HepG2 (cell line): Measurements from ENCODE around the gene TMEM100. TPM values are rescaled to one million over a fixed set of nuclear protein-coding genes. Genes with fewer than 3 reads are reported as not detected.

Experiments
- CBX5 ChIP-seq: sonication (generic); formaldehyde crosslinking; IDR thresholded peaks from 2 replicates; pipeline ENCODE4 v1.4.0; 2020; ENCODE audit warnings: missing genetic modification reagents, borderline replicate concordance
- EP300 ChIP-seq, 3 experiments: sonication (generic) in 1 of 3; formaldehyde crosslinking in 1 of 3; IDR thresholded peaks; 2 replicates each; pipeline versions ENCODE4 v1.5.1 to v1.6.1; 2011 to 2020; ENCODE audit warnings: low read depth in 2 of 3, low read length in 2 of 3, borderline replicate concordance in 1 of 3, improper control_type of control experiment in 1 of 3, mild to moderate bottlenecking in 1 of 3, missing genetic modification reagents in 1 of 3, moderate library complexity in 1 of 3
- NFYB ChIP-seq: sonication (generic); formaldehyde crosslinking; IDR thresholded peaks from 2 replicates; pipeline ENCODE4 v1.4.0; 2020; ENCODE audit warnings: missing genetic modification reagents
- SIX4 ChIP-seq: sonication (generic); formaldehyde crosslinking; IDR thresholded peaks from 2 replicates; pipeline ENCODE4 v1.4.0; 2020; ENCODE audit warnings: missing genetic modification reagents
- TCF12 ChIP-seq, 2 experiments: fragments of 450-650 bp in 1 of 2; sonication (generic) in 1 of 2; formaldehyde crosslinking in 1 of 2; IDR thresholded peaks; 2 replicates each; pipeline versions ENCODE4 v1.6.1 to v1.8.0; 2017 to 2022; ENCODE audit warnings: antibody characterized with exemption in 1 of 2, mild to moderate bottlenecking in 1 of 2, missing genetic modification reagents in 1 of 2, moderate library complexity in 1 of 2
- ZKSCAN8 ChIP-seq: IDR thresholded peaks from 2 replicates; pipeline ENCODE4 v1.6.1; 2016; ENCODE audit warnings: borderline replicate concordance, missing genetic modification reagents, missing compliant biosample characterization
- ZMYM3 ChIP-seq: sonication (generic); formaldehyde crosslinking; IDR thresholded peaks from 2 replicates; pipeline ENCODE4 v1.5.1; 2020; ENCODE audit warnings: mild to moderate bottlenecking, missing genetic modification reagents
- ZNF121 ChIP-seq: sonication (generic); formaldehyde crosslinking; IDR thresholded peaks from 2 replicates; pipeline ENCODE4 v1.5.0; 2020; ENCODE audit warnings: mild to moderate bottlenecking, missing genetic modification reagents
- ZNF33B ChIP-seq: sonication (generic); formaldehyde crosslinking; IDR thresholded peaks from 2 replicates; pipeline ENCODE4 v1.5.1; 2020; ENCODE audit warnings: mild to moderate bottlenecking, missing genetic modification reagents
- ZNF558 ChIP-seq: sonication (generic); formaldehyde crosslinking; IDR thresholded peaks from 2 replicates; pipeline ENCODE4 v1.9.0; 2022; ENCODE audit warnings: mild to moderate bottlenecking, missing genetic modification reagents, borderline replicate concordance
- polyA plus RNA-seq, 8 experiments: library from polyadenylated mRNA; depleted of rRNA in 3 of 8; stranded (reverse) in 7 of 8; unstranded in 1 of 8; fragments of >200 nt; fragmentation: Illumina TruSeq in 4 of 8; extraction: Trizol in 4 of 8; gene quantifications; 2 replicates each; pipeline versions ENCODE4 v1.2.1 to v1.2.3, GENCODE V29; 2011 to 2016; ENCODE audit warnings: low read depth in 4 of 8, missing spikeins in 1 of 8, mixed read lengths in 1 of 8; ENCODE audit not compliant: insufficient read depth in 1 of 8
- total RNA-seq, 5 experiments: library from RNA; depleted of rRNA; stranded (reverse); fragments of >200 nt; fragmentation: Illumina TruSeq; extraction: Trizol; gene quantifications; 2 replicates each; pipeline ENCODE4 v1.2.3, GENCODE V29; 2016; ENCODE audit warnings: low read depth in 1 of 5
- TF ChIP-seq, protein P1 (sequence below): sonication (generic); formaldehyde crosslinking; IDR thresholded peaks from 2 replicates; pipeline ENCODE4 v1.4.0; 2020; ENCODE audit warnings: missing genetic modification reagents
- TF ChIP-seq, protein P2 (sequence below), 2 experiments: sonication (generic) in 1 of 2; formaldehyde crosslinking in 1 of 2; IDR thresholded peaks; 2 replicates each; pipeline versions ENCODE4 v1.6.1 to v1.9.0; 2014 to 2022; ENCODE audit warnings: antibody characterized with exemption in 1 of 2, borderline replicate concordance in 1 of 2, inconsistent platforms in 1 of 2, low read depth in 1 of 2, missing genetic modification reagents in 1 of 2
- TF ChIP-seq, protein P3 (sequence below): sonication (generic); formaldehyde crosslinking; IDR thresholded peaks from 2 replicates; pipeline ENCODE4 v1.9.0; 2022; ENCODE audit warnings: missing genetic modification reagents, mild to moderate bottlenecking, borderline replicate concordance
- TF ChIP-seq, protein P4 (sequence below): IDR thresholded peaks from 2 replicates; pipeline ENCODE4 v1.6.1; 2016

TMEM100 gene
- total and polyA plus RNA-seq, 2 of the 13 experiments (the other 11 are each of a cell fraction or from before 2014, with no cell fraction given), result not detected

DNA sequence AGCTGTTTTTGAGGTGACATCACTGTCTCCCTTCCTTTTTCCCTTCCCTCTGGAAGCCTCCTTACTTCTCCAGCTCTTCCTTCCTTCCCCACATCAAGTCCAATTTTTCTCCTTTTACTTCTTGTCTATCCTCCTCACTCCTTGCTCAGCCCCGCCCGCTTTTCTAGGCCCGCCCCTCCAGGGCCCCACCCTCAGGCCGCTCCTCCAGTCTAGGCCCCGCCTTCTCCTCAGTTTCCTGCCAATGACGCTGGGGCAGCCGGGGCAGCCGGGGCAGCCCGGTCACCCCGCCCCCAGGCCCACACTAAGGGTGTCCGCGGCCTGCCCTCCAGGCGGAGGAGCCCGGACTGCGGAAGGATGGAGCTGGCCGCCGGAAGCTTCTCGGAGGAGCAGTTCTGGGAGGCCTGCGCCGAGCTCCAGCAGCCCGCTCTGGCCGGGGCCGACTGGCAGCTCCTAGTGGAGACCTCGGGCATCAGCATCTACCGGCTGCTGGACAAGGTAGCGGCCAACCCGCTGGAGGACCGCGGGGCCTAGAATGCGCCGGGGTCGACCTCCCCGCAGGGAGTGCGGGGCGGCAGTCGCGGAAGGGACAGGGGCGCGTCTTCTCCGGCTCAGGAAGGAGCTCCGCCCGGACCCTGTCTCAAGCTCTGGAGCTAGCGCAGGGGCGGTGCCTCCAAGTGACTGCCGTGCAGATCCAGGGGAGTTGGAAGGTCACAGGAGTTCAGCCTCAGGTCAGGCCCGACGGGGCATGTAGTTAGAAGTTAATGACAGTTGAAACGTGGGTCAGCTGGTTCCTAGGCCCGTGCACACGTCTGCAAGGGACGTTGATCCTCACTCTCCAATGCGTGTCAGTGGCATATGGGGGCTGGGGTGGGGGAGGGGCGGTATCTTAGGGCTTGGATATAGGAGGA, 28.3 kb upstream of the TMEM100 start, which contains the start of gene PCTP (continued):
- peak; percentile 76 for TF ChIP-seq ZMYM3 (CRISPR knock-in tag)
- TF ChIP-seq, protein P1, sequence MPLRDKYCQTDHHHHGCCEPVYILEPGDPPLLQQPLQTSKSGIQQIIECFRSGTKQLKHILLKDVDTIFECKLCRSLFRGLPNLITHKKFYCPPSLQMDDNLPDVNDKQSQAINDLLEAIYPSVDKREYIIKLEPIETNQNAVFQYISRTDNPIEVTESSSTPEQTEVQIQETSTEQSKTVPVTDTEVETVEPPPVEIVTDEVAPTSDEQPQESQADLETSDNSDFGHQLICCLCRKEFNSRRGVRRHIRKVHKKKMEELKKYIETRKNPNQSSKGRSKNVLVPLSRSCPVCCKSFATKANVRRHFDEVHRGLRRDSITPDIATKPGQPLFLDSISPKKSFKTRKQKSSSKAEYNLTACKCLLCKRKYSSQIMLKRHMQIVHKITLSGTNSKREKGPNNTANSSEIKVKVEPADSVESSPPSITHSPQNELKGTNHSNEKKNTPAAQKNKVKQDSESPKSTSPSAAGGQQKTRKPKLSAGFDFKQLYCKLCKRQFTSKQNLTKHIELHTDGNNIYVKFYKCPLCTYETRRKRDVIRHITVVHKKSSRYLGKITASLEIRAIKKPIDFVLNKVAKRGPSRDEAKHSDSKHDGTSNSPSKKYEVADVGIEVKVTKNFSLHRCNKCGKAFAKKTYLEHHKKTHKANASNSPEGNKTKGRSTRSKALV, result peak; percentile 89; the same call in 1 of the 2 replicates
- peak; percentile 71; the same call in 1 of the 2 replicates for TF ChIP-seq ZNF558 (CRISPR knock-in tag)
- peak; percentile 86; the same call in 1 of the 2 replicates for TF ChIP-seq ZKSCAN8 (CRISPR knock-in tag)
- peak; percentile 70; the same call in 1 of the 2 replicates for TF ChIP-seq ZNF121 (CRISPR knock-in tag)
- no peak for TF ChIP-seq EP300 (IDR thresholded peaks at IDR 0.05; ENCODE audit: low read depth in 2 of 2, low read length in 2 of 2)
- TF ChIP-seq EP300 (CRISPR knock-in tag; IDR thresholded peaks at IDR 0.05; ENCODE audit: borderline replicate concordance), result peak; percentile 37; the same call in 1 of the 2 replicates
- no peak for TF ChIP-seq TCF12 (IDR thresholded peaks at IDR 0.05)
- TF ChIP-seq TCF12 (CRISPR knock-in tag; IDR thresholded peaks at IDR 0.05), result no peak
- TF ChIP-seq, protein P2, sequence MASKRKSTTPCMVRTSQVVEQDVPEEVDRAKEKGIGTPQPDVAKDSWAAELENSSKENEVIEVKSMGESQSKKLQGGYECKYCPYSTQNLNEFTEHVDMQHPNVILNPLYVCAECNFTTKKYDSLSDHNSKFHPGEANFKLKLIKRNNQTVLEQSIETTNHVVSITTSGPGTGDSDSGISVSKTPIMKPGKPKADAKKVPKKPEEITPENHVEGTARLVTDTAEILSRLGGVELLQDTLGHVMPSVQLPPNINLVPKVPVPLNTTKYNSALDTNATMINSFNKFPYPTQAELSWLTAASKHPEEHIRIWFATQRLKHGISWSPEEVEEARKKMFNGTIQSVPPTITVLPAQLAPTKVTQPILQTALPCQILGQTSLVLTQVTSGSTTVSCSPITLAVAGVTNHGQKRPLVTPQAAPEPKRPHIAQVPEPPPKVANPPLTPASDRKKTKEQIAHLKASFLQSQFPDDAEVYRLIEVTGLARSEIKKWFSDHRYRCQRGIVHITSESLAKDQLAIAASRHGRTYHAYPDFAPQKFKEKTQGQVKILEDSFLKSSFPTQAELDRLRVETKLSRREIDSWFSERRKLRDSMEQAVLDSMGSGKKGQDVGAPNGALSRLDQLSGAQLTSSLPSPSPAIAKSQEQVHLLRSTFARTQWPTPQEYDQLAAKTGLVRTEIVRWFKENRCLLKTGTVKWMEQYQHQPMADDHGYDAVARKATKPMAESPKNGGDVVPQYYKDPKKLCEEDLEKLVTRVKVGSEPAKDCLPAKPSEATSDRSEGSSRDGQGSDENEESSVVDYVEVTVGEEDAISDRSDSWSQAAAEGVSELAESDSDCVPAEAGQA (IDR thresholded peaks at IDR 0.05; ENCODE audit: low read depth), result no peak
- TF ChIP-seq, protein P2 (CRISPR knock-in tag; IDR thresholded peaks at IDR 0.05; ENCODE audit: borderline replicate concordance), result 0 out of 2 replicates have a peak, but pooled peaks have one; percentile 92
- TF ChIP-seq, protein P3, sequence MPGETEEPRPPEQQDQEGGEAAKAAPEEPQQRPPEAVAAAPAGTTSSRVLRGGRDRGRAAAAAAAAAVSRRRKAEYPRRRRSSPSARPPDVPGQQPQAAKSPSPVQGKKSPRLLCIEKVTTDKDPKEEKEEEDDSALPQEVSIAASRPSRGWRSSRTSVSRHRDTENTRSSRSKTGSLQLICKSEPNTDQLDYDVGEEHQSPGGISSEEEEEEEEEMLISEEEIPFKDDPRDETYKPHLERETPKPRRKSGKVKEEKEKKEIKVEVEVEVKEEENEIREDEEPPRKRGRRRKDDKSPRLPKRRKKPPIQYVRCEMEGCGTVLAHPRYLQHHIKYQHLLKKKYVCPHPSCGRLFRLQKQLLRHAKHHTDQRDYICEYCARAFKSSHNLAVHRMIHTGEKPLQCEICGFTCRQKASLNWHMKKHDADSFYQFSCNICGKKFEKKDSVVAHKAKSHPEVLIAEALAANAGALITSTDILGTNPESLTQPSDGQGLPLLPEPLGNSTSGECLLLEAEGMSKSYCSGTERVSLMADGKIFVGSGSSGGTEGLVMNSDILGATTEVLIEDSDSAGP (CRISPR knock-in tag), result peak; percentile 94; the same call in 1 of the 2 replicates
- peak; percentile 59 for TF ChIP-seq NFYB
- no peak for TF ChIP-seq SIX4 (CRISPR knock-in tag)
- TF ChIP-seq, protein P4, sequence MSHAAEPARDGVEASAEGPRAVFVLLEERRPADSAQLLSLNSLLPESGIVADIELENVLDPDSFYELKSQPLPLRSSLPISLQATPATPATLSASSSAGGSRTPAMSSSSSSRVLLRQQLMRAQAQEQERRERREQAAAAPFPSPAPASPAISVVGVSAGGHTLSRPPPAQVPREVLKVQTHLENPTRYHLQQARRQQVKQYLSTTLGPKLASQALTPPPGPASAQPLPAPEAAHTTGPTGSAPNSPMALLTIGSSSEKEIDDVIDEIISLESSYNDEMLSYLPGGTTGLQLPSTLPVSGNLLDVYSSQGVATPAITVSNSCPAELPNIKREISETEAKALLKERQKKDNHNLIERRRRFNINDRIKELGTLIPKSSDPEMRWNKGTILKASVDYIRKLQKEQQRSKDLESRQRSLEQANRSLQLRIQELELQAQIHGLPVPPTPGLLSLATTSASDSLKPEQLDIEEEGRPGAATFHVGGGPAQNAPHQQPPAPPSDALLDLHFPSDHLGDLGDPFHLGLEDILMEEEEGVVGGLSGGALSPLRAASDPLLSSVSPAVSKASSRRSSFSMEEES (CRISPR knock-in tag), result no peak; the same call in 1 of the 2 replicates
- peak; percentile 85; the same call in 1 of the 2 replicates for TF ChIP-seq CBX5 (CRISPR knock-in tag)
- TF ChIP-seq ZNF33B (CRISPR knock-in tag), result peak; percentile 95; the same call in 1 of the 2 replicates
